ENCODE measurements around the gene MS4A15. TPM values are rescaled to one million over a fixed set of nuclear protein-coding genes. Genes with fewer than 3 reads are reported as not detected.

MS4A15 gene, protein sequence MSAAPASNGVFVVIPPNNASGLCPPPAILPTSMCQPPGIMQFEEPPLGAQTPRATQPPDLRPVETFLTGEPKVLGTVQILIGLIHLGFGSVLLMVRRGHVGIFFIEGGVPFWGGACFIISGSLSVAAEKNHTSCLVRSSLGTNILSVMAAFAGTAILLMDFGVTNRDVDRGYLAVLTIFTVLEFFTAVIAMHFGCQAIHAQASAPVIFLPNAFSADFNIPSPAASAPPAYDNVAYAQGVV
- not detected in 5 replicates for total RNA-seq (2022; extraction: Qiagen RNA extraction)

GRCh38 chr11:60756307-60757032 lies at the start of gene MS4A15:
TSS of gene MS4A15 (plus strand) at chr11:60756867. CDS start at chr11:60763734, 6,867 bp downstream.

GRCh38 chr11:60724420-60724819 lies 32.2 kb upstream of the MS4A15 start, which contains the start of gene MS4A18:
TSS of gene MS4A18 (plus strand) at chr11:60724720.

GRCh38 chr11:60785136-60785535 lies 28.5 kb downstream of the MS4A15 start, which contains the start of gene MS4A10:
TSS of gene MS4A10 (plus strand) at chr11:60785333. CDS start at chr11:60790336, 5,003 bp downstream.

Other genes starting within 250 kb of the MS4A15 start
- gene MS4A13, start 241.5 kb upstream of the MS4A15 start, total RNA-seq (2022; extraction: Qiagen RNA extraction) = not detected in 5 replicates
- gene MS4A8, start 57.3 kb upstream of the MS4A15 start, total RNA-seq (2022; extraction: Qiagen RNA extraction) = not detected in 5 replicates
- gene MS4A18, start 32.1 kb upstream of the MS4A15 start, total RNA-seq (2022; extraction: Qiagen RNA extraction) = not detected in 5 replicates
- gene MS4A10, start 28.5 kb downstream of the MS4A15 start, total RNA-seq (2022; extraction: Qiagen RNA extraction) = not detected in 5 replicates
- gene CCDC86, start 85.2 kb downstream of the MS4A15 start, total RNA-seq (2022; extraction: Qiagen RNA extraction) = 86.1 to 112 TPM (median 103 TPM) in 5 replicates
- 0.05 to 0.14 TPM (median 0.10 TPM) in 5 replicates for gene PTGDR2, start 99.1 kb downstream of the MS4A15 start, total RNA-seq (2022; extraction: Qiagen RNA extraction)
- 0.15 to 0.28 TPM (median 0.21 TPM) in 4 of 5 replicates, not detected in the other for gene ZP1, start 110.7 kb downstream of the MS4A15 start, total RNA-seq (2022; extraction: Qiagen RNA extraction)
- 151 to 187 TPM (median 176 TPM) in 5 replicates for gene PRPF19, start 149.7 kb downstream of the MS4A15 start, total RNA-seq (2022; extraction: Qiagen RNA extraction)
- 106 to 131 TPM (median 121 TPM) in 5 replicates for gene TMEM109, start 157.3 kb downstream of the MS4A15 start, total RNA-seq (2022; extraction: Qiagen RNA extraction)
- gene TMEM132A, start 167.6 kb downstream of the MS4A15 start, total RNA-seq (2022; extraction: Qiagen RNA extraction) = 84.1 to 122 TPM (median 116 TPM) in 5 replicates
- gene SLC15A3, start 195.3 kb downstream of the MS4A15 start, total RNA-seq (2022; extraction: Qiagen RNA extraction) = 0.09 TPM in 1 of 5 replicates, not detected in the others
- gene CD6, start 214.8 kb downstream of the MS4A15 start, total RNA-seq (2022; extraction: Qiagen RNA extraction) = 0.05 to 0.41 TPM (median 0.11 TPM) in 5 replicates